Coronary artery (tissue), 2 donors: Measurements from ENCODE around the gene ZNF205.
"Not testable (repeated sequence)": the region's sequence is repeated elsewhere in the genome, so short reads cannot be mapped to it uniquely, and the experiment has no call there.

ENCODE experiments used
- DNase-seq: peaks from one replicate; pipeline ENCODE4 v3.0.0-alpha.2; 2017; ENCODE audit warnings: low spot score
- H3K27ac ChIP-seq, 2 donors: fragments of 200-600 bp; sonication (generic); one replicate each; pipeline ENCODE4 v1.5.1; 2016 to 2019
- H3K4me3 ChIP-seq: fragments of 200-600 bp; sonication (generic); 2 replicates; pipeline ENCODE4 v1.5.1; 2016; ENCODE audit warnings: mild to moderate bottlenecking, moderate library complexity
- TF ChIP-seq, protein P1 (sequence below): fragments of 200-600 bp; sonication (generic); IDR thresholded peaks from one replicate; pipeline ENCODE4 v1.5.1; 2019; ENCODE audit warnings: antibody characterized with exemption

ZNF205 gene

DNA sequence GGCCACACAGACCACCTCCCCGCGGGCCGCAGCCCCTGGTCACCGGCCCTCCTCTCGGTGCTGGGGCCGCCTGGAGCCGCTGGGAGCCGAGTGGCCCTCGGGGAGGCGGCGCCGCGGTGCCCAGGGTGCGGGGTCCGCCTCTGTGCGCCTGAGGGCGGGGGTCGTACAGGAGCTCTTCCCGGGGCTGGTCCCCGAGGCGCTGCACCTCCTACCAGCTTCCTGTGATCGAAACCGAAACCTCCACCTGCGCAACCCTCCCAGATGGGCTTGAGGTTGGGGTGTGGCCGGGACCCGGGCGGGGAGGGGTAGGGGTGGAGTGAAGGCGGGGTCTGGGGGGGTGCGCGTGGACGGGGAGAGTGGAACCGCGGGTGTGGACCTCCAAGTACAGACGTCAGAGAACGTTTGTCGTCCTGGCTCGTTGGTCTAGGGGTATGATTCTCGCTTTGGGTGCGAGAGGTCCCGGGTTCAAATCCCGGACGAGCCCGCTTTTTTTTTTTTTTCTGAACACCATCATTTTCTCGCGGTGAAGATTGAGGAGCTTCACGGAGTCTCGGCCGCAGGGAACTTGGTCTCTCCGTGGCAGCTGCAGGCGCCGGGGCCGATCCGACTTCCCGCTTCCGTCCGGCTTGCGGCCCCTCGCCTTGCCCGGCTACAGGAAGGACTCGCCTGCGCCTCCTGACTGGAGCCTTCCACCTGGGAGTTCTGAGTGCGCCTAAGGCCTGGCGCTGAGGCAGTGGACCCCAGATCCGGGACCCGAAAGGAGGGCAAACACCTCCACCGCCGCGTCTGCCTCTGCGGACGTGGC is 46.3 kb downstream of the ZNF205 start:
- peak; percentile 92 for DNase-seq
- H3K4me3 ChIP-seq = peak overlapping the region; percentile 84
- TF ChIP-seq, protein P1, sequence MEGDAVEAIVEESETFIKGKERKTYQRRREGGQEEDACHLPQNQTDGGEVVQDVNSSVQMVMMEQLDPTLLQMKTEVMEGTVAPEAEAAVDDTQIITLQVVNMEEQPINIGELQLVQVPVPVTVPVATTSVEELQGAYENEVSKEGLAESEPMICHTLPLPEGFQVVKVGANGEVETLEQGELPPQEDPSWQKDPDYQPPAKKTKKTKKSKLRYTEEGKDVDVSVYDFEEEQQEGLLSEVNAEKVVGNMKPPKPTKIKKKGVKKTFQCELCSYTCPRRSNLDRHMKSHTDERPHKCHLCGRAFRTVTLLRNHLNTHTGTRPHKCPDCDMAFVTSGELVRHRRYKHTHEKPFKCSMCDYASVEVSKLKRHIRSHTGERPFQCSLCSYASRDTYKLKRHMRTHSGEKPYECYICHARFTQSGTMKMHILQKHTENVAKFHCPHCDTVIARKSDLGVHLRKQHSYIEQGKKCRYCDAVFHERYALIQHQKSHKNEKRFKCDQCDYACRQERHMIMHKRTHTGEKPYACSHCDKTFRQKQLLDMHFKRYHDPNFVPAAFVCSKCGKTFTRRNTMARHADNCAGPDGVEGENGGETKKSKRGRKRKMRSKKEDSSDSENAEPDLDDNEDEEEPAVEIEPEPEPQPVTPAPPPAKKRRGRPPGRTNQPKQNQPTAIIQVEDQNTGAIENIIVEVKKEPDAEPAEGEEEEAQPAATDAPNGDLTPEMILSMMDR = no peak
- H3K27ac ChIP-seq = peak overlapping the region; percentile 87 to 92

DNA sequence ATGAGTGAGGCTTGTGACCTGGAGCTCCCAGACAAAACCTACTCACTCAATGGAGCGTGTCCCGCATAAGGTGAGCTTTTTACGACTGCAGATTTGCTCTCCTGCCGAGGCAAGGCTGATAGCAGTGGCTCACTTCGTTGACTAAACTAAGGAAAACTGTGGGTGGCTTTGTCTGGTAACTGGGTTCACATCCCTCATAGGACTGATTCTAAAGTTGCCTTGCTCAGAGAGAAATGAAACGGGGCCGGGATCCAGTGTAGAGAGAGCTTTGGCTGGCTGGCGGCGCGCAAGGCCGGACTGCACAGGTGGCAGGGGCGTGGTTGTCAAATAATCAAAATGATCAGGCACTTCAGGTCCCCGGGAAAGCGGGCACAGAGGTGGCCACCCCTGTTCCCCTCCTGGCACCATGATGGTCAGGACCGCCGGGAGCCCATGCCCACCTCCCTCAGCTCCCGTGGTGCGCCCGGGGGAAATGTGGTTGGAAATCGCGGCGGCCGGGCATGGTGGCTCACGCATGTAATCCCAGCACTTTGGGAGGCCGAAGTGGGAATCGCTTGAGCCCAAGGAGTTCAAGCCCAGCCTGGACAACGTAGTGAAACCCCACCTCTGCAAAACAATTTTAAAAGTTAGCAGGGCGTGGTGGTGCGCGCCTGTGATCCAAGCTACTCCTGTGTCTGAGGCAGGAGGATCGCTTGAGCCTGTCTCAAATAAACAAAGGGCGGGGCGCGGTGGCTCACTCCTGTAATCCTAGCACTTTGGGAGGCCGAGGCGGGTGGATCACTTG is 49.0 kb downstream of the ZNF205 start:
- no peak overlapping the region for H3K4me3 ChIP-seq
- no peak overlapping the region for H3K27ac ChIP-seq
- no peak for DNase-seq
- TF ChIP-seq, protein P1 = no peak

DNA sequence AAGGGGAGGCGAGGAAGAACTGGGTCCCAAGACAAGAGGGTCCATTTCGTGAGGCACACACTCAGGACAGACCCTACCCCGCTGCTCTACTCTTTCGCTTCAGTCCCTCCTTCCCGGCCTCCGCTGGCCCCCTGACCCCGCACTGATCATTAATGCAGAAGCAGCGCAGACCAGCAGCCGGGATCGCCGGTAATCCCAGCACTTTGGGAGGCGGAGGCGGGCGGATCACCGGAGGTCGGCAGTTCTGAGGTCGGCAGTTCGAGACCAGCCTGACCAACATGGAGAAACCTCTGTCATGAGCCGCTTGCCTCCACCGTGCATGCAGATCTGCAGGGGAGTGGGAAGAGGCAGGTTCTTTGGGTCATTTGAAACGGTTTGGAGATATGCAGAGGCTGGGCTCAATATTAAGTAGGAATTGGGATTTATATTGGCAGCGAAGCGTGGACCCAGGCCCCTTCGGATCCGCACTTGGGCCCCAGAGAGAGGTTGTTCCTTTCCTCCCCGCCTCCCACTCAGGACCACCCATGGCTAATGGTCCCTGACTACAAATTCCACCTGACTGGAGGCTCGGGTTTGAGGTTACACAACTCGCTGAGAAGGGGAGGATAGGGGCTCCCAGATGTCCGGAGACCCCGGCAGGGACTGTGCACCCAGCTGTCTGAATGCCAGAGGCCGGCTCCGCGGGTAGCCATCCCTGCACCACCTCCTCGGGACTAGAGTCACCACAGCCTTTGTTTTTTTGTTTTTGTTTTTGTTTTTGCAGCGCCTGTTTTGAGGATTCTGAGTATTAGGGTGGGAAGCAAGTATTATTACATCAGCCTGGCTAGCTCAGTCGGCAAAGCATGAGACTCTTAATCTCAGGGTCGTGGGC is 52.0 kb downstream of the ZNF205 start:
- Histone ChIP-seq H3K4me3 (no peak overlapping the region), H3K27ac (no peak overlapping the region)
- TF ChIP-seq, protein P1 = no peak
- no peak for DNase-seq

DNA sequence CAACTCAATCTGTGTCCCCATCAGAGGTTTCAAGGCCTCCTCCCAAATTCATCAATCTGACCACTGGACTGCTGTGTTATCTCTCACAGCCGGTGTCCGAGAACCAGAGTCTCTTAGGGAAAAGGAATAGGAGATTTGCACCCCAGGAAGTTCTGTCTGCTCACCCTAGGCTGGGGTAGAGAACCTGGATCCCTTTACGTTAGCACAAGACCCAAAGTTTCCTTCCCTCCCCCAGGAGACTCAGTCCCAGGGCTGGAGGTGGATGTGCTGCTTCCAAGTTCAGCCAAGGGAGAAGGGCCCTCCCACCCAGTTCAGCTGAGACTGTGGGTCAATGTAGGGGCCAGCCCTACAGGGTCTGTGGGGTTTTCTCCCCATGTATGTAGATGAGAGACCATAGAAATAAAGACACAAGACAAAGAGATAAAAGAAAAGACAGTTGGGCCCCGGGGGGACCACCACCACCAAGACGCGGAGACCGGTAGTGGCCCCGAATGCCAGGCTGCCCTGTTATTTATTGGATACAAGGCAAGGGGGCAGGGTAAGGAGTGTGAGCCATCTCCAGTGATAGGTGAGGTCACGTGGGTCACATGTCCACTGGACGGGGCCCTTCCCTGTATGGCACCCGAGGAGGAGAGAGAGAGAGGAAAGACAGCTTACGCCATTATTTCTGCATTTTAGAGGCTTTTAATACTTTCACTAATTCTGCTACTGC is 52.9 kb downstream of the ZNF205 start:
- Histone ChIP-seq H3K4me3 (peak overlapping the region; percentile 60), H3K27ac (no peak overlapping the region)
- DNase-seq = no peak
- TF ChIP-seq, protein P1 = no peak

DNA sequence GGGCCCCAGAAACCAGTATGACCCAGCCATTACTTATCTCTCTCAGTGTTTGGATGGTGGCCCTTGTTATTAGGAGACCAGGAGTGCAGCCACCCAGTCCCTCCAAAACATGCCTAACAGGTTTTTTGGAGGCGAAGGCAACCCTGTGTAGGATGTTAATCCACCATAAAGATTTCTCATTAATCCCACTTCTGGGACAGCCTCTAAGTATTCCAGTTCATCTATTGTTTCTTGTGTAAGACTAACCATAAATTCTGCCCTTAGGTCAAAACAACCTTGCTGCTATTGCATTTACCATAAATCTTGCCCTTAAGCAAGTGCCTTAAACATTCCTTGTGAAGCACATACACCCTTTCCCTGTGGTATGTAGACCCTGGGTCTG is 54.1 kb downstream of the ZNF205 start:
- no peak overlapping the region for H3K4me3 ChIP-seq
- TF ChIP-seq, protein P1 = no peak
- no peak for DNase-seq
- H3K27ac ChIP-seq = no peak overlapping the region

DNA sequence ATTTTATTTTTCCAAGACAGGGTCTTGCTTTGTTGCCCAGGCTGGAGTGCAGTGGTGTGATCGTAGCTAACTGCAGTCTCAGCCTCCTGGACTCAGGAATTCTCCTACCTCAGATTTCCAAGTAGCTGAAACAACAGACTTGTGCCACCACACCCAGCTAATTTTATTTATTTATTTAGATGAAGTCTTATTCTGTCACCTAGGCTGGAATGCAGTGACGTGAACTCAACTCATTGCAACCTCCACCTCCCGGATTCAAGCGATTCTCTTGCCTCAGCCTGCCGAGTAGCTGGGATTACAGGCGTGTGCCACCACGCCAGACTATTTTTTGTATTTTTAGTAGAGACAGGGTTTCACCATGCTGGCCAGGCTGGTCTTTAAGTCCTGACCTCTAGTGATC is 56.3 kb downstream of the ZNF205 start:
- H3K27ac ChIP-seq, H3K4me3 ChIP-seq, DNase-seq: not testable (repeated sequence)
